Measurements from ENCODE around the gene FRMD4B. TPM values are rescaled to one million over a fixed set of nuclear protein-coding genes. Genes with fewer than 3 reads are reported as not detected.
A peak's percentile ranks its signal among the peaks of the same experiment; 100 is the strongest.
"Not testable (repeated sequence)": the region's sequence is repeated elsewhere in the genome, so short reads cannot be mapped to it uniquely, and the experiment has no call there.

FRMD4B gene
- total RNA-seq, 2 experiments from 2014 or later = 8.3 to 8.9 TPM

DNA sequence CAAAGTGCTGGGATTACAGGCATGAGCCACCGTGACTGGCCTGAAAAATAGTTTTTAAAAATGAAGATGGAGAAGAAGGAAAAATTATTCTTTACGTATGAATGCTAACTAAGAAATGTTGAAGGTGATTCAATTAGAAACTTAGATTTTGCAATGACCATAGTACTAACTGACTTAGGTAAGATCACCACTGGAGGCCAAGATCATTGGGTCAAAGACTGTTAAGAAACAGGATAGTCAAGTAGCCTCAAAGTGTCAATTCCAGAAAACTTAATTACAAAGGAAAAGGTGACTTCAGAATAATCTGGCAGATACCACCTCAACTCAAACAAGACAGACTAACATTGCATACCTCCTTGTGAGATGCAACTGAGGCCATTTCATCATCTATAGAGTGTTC, 119.3 kb downstream of the FRMD4B start:
- Mint-ChIP-seq H3K36me3 (no peaks in the 10 kb centered on the region), H3K4me3 (no peak overlapping the region), H3K9me3 (no peaks in the 10 kb centered on the region), H3K4me1 (peaks cover 4% of the 10 kb centered on the region), H3K27me3 (peaks cover 2% of the 10 kb centered on the region), H3K27ac (no peak overlapping the region)
- POLR2A ChIA-PET = no interaction called here
- ATAC-seq (ENCODE audit: low read depth) (no peak), DNase-seq (no peak)

DNA sequence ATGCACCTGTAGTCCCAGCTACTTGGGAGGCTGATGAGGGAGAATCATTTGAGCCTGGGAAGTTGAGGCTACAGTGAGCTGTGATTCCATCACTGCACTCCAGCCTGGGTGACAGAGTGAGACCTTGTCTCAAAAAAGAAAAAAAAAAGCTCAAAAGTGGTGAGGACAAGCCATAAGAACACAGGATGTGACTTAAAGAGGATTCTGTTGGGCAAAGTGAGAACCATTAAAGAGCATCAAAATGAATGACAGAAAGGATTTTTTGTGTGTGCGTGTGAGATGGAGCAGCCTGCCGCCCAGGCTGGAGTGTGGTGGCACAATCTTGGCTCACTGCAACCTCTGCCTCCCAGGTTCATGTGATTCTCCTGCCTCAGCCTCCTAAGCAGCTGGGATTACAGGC, 119.8 kb downstream of the FRMD4B start:
- POLR2A ChIA-PET; H3K36me3 Mint-ChIP-seq; H3K4me3 Mint-ChIP-seq; H3K9me3 Mint-ChIP-seq; H3K4me1 Mint-ChIP-seq; DNase-seq; ATAC-seq (ENCODE audit: low read depth); H3K27me3 Mint-ChIP-seq; H3K27ac Mint-ChIP-seq: not testable (repeated sequence)

DNA sequence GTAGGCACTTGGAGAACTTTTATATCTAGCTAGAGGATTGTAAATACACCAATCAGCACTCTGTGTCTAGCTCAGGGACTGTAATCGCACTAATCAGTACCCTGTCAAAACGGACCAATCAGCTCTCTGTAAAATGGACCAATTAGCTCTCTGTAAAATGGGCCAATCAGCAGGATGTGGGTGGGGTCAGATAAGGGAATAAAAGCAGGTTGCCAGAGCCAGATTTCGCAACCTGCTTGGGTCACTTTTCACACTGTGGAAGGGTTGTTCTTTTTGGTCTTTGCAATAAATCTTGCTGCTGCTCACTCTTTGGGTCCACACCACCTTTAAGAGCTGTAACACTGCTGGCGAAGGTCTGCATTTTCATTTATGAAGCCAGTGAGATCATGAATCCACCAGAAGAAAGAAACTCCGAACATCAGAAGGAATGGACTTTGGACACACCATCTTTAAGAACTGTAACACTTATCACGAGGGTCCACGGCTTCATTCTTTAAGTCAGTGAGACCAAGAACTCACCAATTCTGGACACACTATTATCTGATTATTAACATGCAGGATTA, 125.0 kb downstream of the FRMD4B start:
- POLR2A ChIA-PET; H3K9me3 Mint-ChIP-seq; H3K27ac Mint-ChIP-seq; ATAC-seq (ENCODE audit: low read depth); DNase-seq; H3K4me1 Mint-ChIP-seq; H3K27me3 Mint-ChIP-seq; H3K36me3 Mint-ChIP-seq; H3K4me3 Mint-ChIP-seq: not testable (repeated sequence)

DNA sequence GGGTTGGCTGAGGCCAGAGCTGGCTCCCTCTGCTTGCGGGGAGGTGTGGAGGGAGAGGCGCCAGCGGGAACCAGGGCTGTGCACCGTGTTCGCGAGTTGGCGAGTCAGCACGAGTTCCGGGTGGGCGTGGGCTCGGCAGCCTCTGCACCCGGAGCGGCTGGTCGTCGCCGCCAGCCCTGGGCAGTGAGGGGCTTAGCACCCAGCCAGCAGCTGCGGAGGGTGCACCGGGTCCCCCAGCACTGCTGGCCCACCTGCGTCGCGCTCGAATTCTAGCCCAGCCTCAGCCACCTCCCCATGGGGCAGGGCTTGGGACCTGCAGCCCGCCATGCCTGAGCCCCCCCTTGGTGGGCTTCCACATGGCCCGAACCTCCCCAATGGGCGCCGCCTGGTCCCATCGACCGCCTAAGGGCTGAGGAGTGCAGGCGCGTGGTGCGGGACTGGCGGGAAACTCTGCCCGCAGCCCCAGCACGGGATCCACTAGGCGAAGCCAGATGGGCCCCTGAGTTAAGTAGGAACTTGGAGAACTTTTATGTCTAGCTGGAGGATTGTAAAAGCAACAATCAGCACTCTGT, 125.6 kb downstream of the FRMD4B start:
- DNase-seq = no peak
- no peak for ATAC-seq (ENCODE audit: low read depth)
- Mint-ChIP-seq H3K9me3 (no peaks in the 10 kb centered on the region), H3K27me3 (peaks cover 7% of the 10 kb centered on the region), H3K4me1 (no peaks in the 10 kb centered on the region), H3K27ac (no peak overlapping the region), H3K36me3 (no peaks in the 10 kb centered on the region), H3K4me3 (no peak overlapping the region)
- POLR2A ChIA-PET = no interaction called here

DNA sequence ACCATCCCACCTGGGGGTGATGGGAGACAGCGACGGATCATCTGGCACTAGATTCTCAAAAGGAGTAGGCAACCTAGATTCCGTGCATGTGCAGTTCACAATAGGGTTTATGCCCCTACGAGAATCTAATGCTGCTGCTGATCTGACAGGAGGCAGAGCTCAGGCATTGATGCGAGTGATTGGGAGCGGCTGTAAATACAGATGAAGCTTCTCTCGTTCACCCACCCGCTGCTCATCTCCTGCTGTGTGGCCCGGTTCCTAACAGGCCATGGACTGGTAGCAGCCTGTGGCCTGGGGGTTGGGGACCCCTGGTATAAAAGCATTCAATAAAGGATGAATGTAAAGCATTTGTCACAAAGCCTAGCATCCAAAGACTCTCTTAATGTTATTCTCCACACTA, 126.8 kb downstream of the FRMD4B start:
- ATAC-seq (ENCODE audit: low read depth) = no peak
- no peaks in the 10 kb centered on the region for H3K4me1 Mint-ChIP-seq
- no peaks in the 10 kb centered on the region for H3K9me3 Mint-ChIP-seq
- H3K27ac Mint-ChIP-seq = no peak overlapping the region
- H3K4me3 Mint-ChIP-seq = no peak overlapping the region
- H3K36me3 Mint-ChIP-seq = no peaks in the 10 kb centered on the region
- peaks cover 9% of the 10 kb centered on the region for H3K27me3 Mint-ChIP-seq
- DNase-seq = no peak
- POLR2A ChIA-PET = no interaction called here

DNA sequence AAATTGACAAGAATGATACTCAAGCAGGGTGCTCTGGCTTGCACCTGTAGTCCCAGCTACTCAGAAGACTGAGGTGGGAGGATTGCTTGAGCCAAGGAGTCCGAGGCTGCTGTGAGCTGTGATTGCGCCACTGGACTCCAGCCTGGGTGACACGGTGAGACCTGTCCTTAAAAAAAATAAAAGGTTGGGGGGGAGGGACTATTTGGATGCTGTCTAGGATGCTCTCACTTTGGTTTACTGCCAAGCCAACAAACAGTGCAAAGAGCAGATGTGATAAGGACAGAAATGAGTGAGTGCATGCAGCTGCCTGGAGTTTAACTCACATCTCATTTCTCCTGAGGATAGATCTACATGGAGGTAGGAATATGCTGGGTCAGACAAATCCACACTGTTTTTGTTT, 130.0 kb downstream of the FRMD4B start:
- H3K27me3 Mint-ChIP-seq = peaks cover 24% of the 10 kb centered on the region

DNA sequence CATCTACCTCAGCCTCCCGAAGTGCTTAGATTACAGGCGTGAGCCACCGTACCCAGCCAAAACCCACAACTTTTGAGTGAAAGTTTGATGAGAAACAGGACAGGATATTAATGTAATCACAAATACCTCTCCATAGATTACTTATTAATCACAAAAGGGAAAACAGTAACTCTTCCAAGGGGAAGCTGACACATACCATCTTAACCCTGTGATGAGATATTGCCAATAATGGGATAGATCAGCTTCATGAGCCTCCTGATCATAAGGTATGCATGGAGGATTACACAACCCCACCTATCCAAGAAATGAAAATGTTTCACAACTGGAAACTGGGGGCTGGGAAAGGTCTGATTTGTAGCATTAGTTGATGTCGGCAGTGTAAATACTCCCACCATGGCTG, 131.5 kb downstream of the FRMD4B start:
- no peak for ATAC-seq (ENCODE audit: low read depth)
- no peaks in the 10 kb centered on the region for H3K9me3 Mint-ChIP-seq
- POLR2A ChIA-PET = no interaction called here

More for the DNA sequence above, 130.0 kb downstream of the FRMD4B start:
- Mint-ChIP-seq H3K36me3 (no peaks in the 10 kb centered on the region), H3K4me1 (no peaks in the 10 kb centered on the region), H3K9me3 (no peaks in the 10 kb centered on the region), H3K4me3 (no peak overlapping the region), H3K27ac (no peak overlapping the region)
- no peak for ATAC-seq (ENCODE audit: low read depth)
- POLR2A ChIA-PET = no interaction called here
- DNase-seq = no peak

DNA sequence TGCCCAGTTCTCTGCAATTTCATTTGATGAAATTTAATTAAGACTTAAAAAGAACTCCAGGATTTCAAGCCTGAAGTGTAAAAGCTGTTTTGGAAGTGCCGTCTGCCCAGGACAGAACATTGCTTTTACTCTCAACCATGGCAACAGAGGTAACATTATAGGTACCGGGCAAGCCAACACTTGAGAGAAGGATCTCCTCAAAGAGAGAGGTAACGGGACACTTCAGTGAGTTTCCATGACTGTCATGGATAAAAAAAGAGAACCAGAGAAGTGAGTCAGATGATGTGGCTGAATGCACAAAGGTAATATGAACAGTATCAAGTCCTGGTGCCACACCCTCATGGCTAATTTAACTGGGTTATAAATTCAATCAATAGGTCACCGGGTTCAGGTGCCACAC, 133.3 kb downstream of the FRMD4B start:
- Mint-ChIP-seq H3K9me3 (no peaks in the 10 kb centered on the region), H3K4me3 (no peak overlapping the region), H3K4me1 (peaks cover 3% of the 10 kb centered on the region), H3K27me3 (peaks cover 23% of the 10 kb centered on the region), H3K27ac (no peak overlapping the region), H3K36me3 (no peaks in the 10 kb centered on the region)
- no peak for ATAC-seq (ENCODE audit: low read depth)
- no peak for DNase-seq
- POLR2A ChIA-PET = no interaction called here

More for the DNA sequence above, 131.5 kb downstream of the FRMD4B start:
- no peak for DNase-seq
- no peak overlapping the region for H3K27ac Mint-ChIP-seq
- no peak overlapping the region for H3K4me3 Mint-ChIP-seq
- peaks cover 3% of the 10 kb centered on the region for H3K4me1 Mint-ChIP-seq
- H3K27me3 Mint-ChIP-seq = peaks cover 25% of the 10 kb centered on the region
- H3K36me3 Mint-ChIP-seq = no peaks in the 10 kb centered on the region

DNA sequence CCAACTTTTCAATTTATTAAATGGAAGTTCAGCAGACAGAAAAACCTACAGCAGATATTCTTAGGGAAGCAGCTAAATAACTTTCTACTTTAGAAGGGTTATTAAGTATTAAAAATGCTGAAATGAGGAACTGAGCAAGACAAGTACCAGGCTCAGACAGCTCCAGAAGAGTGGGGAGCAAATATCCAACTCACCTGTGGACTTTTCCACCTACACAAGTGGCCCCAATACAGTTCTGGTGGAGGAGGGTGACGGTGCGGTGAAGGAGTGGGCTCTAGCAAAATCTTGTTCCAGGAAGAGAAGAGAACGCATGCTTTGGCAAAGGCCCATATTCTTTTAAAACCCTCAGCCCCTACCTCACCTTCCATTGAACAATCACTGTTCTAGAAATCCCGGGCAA, 133.7 kb downstream of the FRMD4B start:
- DNase-seq = no peak
- no peak overlapping the region for H3K4me3 Mint-ChIP-seq
- peaks cover 3% of the 10 kb centered on the region for H3K4me1 Mint-ChIP-seq
- H3K27me3 Mint-ChIP-seq = peaks cover 23% of the 10 kb centered on the region
- POLR2A ChIA-PET = no interaction called here
- no peaks in the 10 kb centered on the region for H3K36me3 Mint-ChIP-seq
- no peaks in the 10 kb centered on the region for H3K9me3 Mint-ChIP-seq
- no peak for ATAC-seq (ENCODE audit: low read depth)
- H3K27ac Mint-ChIP-seq = no peak overlapping the region

DNA sequence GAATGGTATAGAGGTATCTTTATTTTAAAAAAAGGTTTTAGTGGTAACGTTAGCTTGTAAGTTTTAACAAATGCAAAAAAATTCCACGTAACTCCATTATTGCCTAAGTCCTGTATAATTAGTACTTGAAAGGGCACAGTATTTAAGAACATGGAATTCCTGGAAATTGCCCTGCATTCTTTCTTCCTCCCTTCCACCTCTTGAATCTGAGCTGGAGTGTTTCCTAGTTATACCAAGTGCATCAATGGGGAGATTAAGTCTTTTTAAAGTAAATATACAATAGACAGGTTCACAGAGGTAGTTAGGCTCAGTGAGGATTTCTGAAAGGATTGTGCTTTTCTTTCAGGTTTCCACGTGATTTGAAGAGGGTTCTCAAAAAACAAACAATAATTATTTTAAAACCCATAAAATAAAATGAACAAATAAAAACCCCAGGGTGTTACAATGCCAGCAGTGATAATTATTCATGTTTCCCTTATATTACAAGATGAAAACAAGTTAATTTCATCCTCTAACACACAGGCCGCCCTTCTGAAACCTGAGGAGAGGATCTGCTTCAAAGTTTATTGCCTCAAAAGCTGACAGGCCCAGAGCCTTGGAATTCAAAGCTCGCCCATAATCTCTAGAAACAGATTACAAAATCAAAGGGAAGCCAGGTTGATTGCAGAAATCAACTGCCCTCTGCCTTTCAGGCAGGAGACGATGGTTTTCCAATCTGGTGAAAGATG, 134.6 kb downstream of the FRMD4B start:
- peaks cover 23% of the 10 kb centered on the region for H3K27me3 Mint-ChIP-seq
- POLR2A ChIA-PET = no interaction called here
- H3K4me1 Mint-ChIP-seq = peaks cover 3% of the 10 kb centered on the region
- ATAC-seq (ENCODE audit: low read depth) (no peak), DNase-seq (no peak)
- no peak overlapping the region for H3K27ac Mint-ChIP-seq
- H3K4me3 Mint-ChIP-seq = no peak overlapping the region
- H3K9me3 Mint-ChIP-seq = no peaks in the 10 kb centered on the region
- no peaks in the 10 kb centered on the region for H3K36me3 Mint-ChIP-seq

DNA sequence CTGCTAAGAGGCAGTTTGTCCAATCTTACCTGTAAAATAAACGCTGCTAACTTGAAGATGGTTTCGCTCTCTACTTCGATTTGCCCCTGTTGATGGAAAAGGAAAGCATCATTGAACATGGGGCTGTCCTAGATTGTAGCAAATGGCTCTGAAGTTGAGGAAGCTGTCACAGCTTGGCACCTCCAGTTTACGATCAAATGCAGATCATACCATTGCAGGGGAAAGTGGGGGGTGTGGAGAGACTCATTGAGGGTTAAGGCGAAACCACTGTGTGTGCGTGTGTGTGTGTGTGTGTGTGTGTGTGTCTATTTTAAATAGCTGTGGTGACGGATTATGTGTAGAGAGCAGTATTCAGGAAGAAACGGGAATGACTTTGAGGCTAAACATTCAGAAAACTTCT, 135.9 kb downstream of the FRMD4B start:
- POLR2A ChIA-PET = interaction anchor here (0.6 kb wide), 1 partner anchor 38 kb away, joined by 6 read pairs; no protein-coding TSS in a partner anchor
- no peaks in the 10 kb centered on the region for H3K36me3 Mint-ChIP-seq

DNA sequence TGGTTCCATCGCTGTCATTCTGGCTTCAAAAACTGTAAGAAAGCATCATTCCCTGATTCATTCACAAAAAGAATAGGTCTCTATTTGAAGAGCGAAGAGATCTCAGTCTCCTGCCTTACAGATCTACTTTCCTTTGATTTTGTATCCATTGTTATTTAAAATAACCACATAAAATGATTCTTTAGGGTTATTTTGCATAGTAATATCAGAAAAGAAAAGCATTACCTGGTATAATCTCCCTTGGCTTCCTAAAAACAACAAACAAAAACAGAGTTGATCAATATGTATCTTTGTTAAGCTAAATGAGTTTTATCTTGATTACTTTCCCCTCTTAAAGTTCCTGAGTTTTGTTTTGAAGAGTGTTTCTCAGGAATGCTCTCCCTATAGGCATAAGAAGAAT, 136.9 kb downstream of the FRMD4B start:
- Mint-ChIP-seq H3K36me3 (no peaks in the 10 kb centered on the region), H3K27ac (no peak overlapping the region), H3K4me1 (peaks cover 3% of the 10 kb centered on the region), H3K4me3 (peak overlapping the region; percentile 12), H3K27me3 (peaks cover 16% of the 10 kb centered on the region), H3K9me3 (no peaks in the 10 kb centered on the region)
- DNase-seq = no peak
- no peak for ATAC-seq (ENCODE audit: low read depth)
- POLR2A ChIA-PET = interaction anchor here (0.6 to 1.0 kb wide), 2 partner anchors 12 to 151 kb away, joined by 3 read pairs; no protein-coding TSS in a partner anchor

More for the DNA sequence above, 135.9 kb downstream of the FRMD4B start:
- DNase-seq (no peak), ATAC-seq (ENCODE audit: low read depth) (peak; percentile 91)
- no peaks in the 10 kb centered on the region for H3K9me3 Mint-ChIP-seq
- H3K4me3 Mint-ChIP-seq = peak overlapping the region; percentile 69
- peak overlapping the region; percentile 34 for H3K27ac Mint-ChIP-seq
- peaks cover 3% of the 10 kb centered on the region for H3K4me1 Mint-ChIP-seq
- H3K27me3 Mint-ChIP-seq = peaks cover 20% of the 10 kb centered on the region

DNA sequence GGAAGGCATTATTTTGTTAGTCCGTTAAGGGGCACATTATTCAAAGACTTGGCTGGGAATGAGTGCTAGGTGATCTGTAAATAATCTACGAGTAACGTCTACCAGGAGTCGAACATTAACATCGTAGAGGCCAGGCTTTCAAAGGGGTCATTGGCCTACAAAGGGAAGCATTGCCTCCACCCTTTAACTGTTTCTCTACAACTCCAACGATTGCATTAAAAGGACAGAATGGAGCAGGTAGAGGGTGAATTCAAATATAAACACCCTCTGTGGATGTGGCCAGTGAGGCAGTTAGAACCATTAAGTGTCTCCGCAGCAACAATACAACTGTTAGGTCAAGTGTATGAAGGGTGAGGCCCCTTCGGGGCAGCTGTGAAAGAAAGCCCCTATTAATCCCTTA, 137.5 kb downstream of the FRMD4B start:
- H3K36me3 Mint-ChIP-seq = no peaks in the 10 kb centered on the region
- H3K27ac Mint-ChIP-seq = no peak overlapping the region
- ATAC-seq (ENCODE audit: low read depth) (no peak), DNase-seq (no peak)
- no peak overlapping the region for H3K4me3 Mint-ChIP-seq
- H3K9me3 Mint-ChIP-seq = no peaks in the 10 kb centered on the region
- H3K4me1 Mint-ChIP-seq = peaks cover 3% of the 10 kb centered on the region
- POLR2A ChIA-PET = interaction anchor here (1.0 kb wide), 1 partner anchor 12 kb away, joined by 3 read pairs; no protein-coding TSS in a partner anchor
- peaks cover 10% of the 10 kb centered on the region for H3K27me3 Mint-ChIP-seq

DNA sequence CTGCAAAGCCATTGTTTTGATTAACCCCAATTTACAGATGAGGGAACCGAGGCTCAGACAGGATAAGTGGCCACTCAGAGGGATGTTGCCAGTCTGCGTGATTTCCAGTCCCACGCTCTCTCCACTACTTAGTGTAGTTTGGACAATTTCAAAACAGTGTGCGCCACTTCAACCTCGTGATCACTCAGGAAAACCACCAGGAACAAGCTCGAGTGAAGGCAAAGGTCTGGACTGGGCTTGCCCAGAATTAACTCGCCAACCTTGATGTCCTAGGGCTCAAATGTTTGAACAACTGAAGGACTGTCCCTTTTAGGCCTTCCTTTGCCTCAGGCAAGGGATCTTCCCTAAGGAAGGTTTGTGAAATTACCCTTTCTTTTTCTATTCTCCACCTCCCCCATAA, 139.3 kb downstream of the FRMD4B start:
- POLR2A ChIA-PET = no interaction called here
- Mint-ChIP-seq H3K9me3 (no peaks in the 10 kb centered on the region), H3K4me3 (no peak overlapping the region), H3K4me1 (peaks cover 3% of the 10 kb centered on the region), H3K27me3 (peaks cover 3% of the 10 kb centered on the region), H3K27ac (no peak overlapping the region), H3K36me3 (no peaks in the 10 kb centered on the region)
- DNase-seq (no peak), ATAC-seq (ENCODE audit: low read depth) (no peak)

Measured in activated naive CD8-positive, alpha-beta T cell treated with anti-CD3 and anti-CD28 coated beads, Interleukin-2, amount 10 ng/mL, durations not matched to agents 7 days and 5 days (primary cell).